CD4-positive, CD25-positive, alpha-beta regulatory T cell (primary cell): Measurements from ENCODE around the gene SH3BGRL. TPM values are rescaled to one million over a fixed set of nuclear protein-coding genes. Genes with fewer than 3 reads are reported as not detected.
"Not testable (repeated sequence)": the region's sequence is repeated elsewhere in the genome, so short reads cannot be mapped to it uniquely, and the experiment has no call there.

Experiments used
- ATAC-seq, 2 donors: fragments of 150-1000 bp; cut with Tn5 transposase; one replicate each; pipeline ENCODE4 v1.10.0; 2021; ENCODE audit warnings: low read depth in 2 of 2, moderate number of reproducible peaks in 2 of 2, moderate library complexity in 1 of 2
- DNase-seq, 3 donors: peaks; one replicate each; pipeline versions ENCODE4 v3.0.0 to v3.0.0-alpha.2; 2012 to 2022; ENCODE audit warnings: mixed read lengths in 1 of 3
- H3K27ac ChIP-seq: one replicate; pipeline ENCODE4 v1.7.0; 2013; ENCODE audit warnings: mild to moderate bottlenecking, low read length; ENCODE audit not compliant: insufficient read depth, poor library complexity, severe bottlenecking
- H3K27me3 ChIP-seq: one replicate; pipeline ENCODE4 v1.7.0; 2013; ENCODE audit warnings: low read length; ENCODE audit not compliant: control insufficient read depth, insufficient read depth
- H3K36me3 ChIP-seq: one replicate; pipeline ENCODE4 v1.7.0; 2013; ENCODE audit warnings: mild to moderate bottlenecking, low read length, moderate library complexity; ENCODE audit not compliant: control insufficient read depth, insufficient read depth
- H3K4me1 ChIP-seq: 2 replicates; pipeline ENCODE4 v1.7.0; 2013; ENCODE audit warnings: mild to moderate bottlenecking, low read length; ENCODE audit not compliant: insufficient read depth, control insufficient read depth, poor library complexity, severe bottlenecking
- H3K4me3 ChIP-seq: one replicate; pipeline ENCODE4 v1.7.0; 2013; ENCODE audit warnings: low read depth, mild to moderate bottlenecking, low read length, moderate library complexity
- H3K9me3 ChIP-seq, 2 experiments: 1 replicate in 1 of 2; 2 replicates in 1 of 2; pipeline ENCODE4 v1.7.0; 2013; ENCODE audit warnings: low read length in 2 of 2, mild to moderate bottlenecking in 1 of 2, moderate library complexity in 1 of 2; ENCODE audit not compliant: control insufficient read depth in 2 of 2
- H3K27ac Mint-ChIP-seq, 3 donors: one replicate each; pipeline ENCODE4 v1.8.0; 2020 to 2022; ENCODE audit warnings: mild to moderate bottlenecking in 3 of 3, mixed read lengths in 3 of 3, moderate library complexity in 2 of 3
- H3K27me3 Mint-ChIP-seq: one replicate; pipeline ENCODE4 v1.8.0; 2022; ENCODE audit warnings: mild to moderate bottlenecking, mixed read lengths
- H3K36me3 Mint-ChIP-seq: one replicate; pipeline ENCODE4 v1.8.0; 2020; ENCODE audit warnings: mixed read lengths
- H3K4me1 Mint-ChIP-seq, 4 donors: one replicate each; pipeline ENCODE4 v1.8.0; 2020 to 2022; ENCODE audit warnings: mixed read lengths in 4 of 4, mild to moderate bottlenecking in 1 of 4
- H3K4me3 Mint-ChIP-seq, 4 donors: one replicate each; pipeline ENCODE4 v1.8.0; 2020 to 2022; ENCODE audit warnings: mild to moderate bottlenecking in 4 of 4, mixed read lengths in 4 of 4, moderate library complexity in 3 of 4
- H3K9me3 Mint-ChIP-seq, 7 donors: one replicate each; pipeline ENCODE4 v1.8.0; 2020 to 2022; ENCODE audit warnings: mixed read lengths in 7 of 7, mild to moderate bottlenecking in 3 of 7, moderate library complexity in 2 of 7
- polyA plus RNA-seq, 4 donors: library from polyadenylated mRNA; unstranded; fragments of 300-500 nt; fragmentation: Illumina TruSeq; gene quantifications; one replicate each; pipeline ENCODE4 v1.2.3, GENCODE V29; 2021
- total RNA-seq: library from RNA; stranded (reverse); gene quantifications from one replicate; pipeline ENCODE4 v1.2.3, GENCODE V29; 2022

SH3BGRL gene
- total and polyA plus RNA-seq, 5 donors from 2014 or later: 105 to 231 (median 201) TPM

GRCh38 chrX:81336455-81337152 is 134.7 kb downstream of the SH3BGRL start:
- Mint-ChIP-seq H3K4me1 (peaks cover 0 to 14% (median 0%) of the 10 kb centered on the region in 4 donors), H3K9me3 (peaks cover 0 to 9% (median 0%) of the 10 kb centered on the region in 7 donors), H3K27ac (no peak overlapping the region), H3K36me3 (peaks cover 25% of the 10 kb centered on the region), H3K4me3 (no peak overlapping the region), H3K27me3 (no peaks in the 10 kb centered on the region)
- Histone ChIP-seq H3K36me3 (peaks cover 2% of the 10 kb centered on the region), H3K27ac (no peak overlapping the region), H3K4me1 (no peaks in the 10 kb centered on the region), H3K4me3 (no peak overlapping the region), H3K9me3 (peaks cover 0 to 3% of the 10 kb centered on the region in 2 experiments), H3K27me3 (no peaks in the 10 kb centered on the region)
- ATAC-seq (no peak), DNase-seq (no peak)

- peaks cover 2% of the 10 kb centered on the region for H3K36me3 ChIP-seq
- no peak overlapping the region for H3K4me3 ChIP-seq
- ATAC-seq (no peak), DNase-seq (no peak)
- H3K27ac Mint-ChIP-seq: no peak overlapping the region
- H3K27ac ChIP-seq: no peak overlapping the region
- no peaks in the 10 kb centered on the region for H3K27me3 ChIP-seq
- H3K4me1 Mint-ChIP-seq: peaks cover 0 to 14% (median 0%) of the 10 kb centered on the region in 4 donors
- H3K4me1 ChIP-seq: no peaks in the 10 kb centered on the region
- no peak overlapping the region for H3K4me3 Mint-ChIP-seq
- H3K27me3 Mint-ChIP-seq: no peaks in the 10 kb centered on the region
- H3K36me3 Mint-ChIP-seq: peaks cover 22% of the 10 kb centered on the region
- peaks cover 0 to 9% (median 0%) of the 10 kb centered on the region in 7 donors for H3K9me3 Mint-ChIP-seq
- H3K9me3 ChIP-seq: peaks cover 0 to 3% of the 10 kb centered on the region in 2 experiments
Measured at GRCh38 chrX:81337805-81338204, 135.9 kb downstream of the SH3BGRL start.

GRCh38 chrX:81338924-81339323 is 137.0 kb downstream of the SH3BGRL start:
- H3K9me3 ChIP-seq: peaks cover 0 to 3% of the 10 kb centered on the region in 2 experiments
- peaks cover 2% of the 10 kb centered on the region for H3K36me3 ChIP-seq
- no peaks in the 10 kb centered on the region for H3K4me1 ChIP-seq
- ATAC-seq: no peak
- no peak for DNase-seq
- no peaks in the 10 kb centered on the region for H3K27me3 Mint-ChIP-seq
- peaks cover 27% of the 10 kb centered on the region for H3K36me3 Mint-ChIP-seq
- H3K27ac ChIP-seq: no peak overlapping the region
- peaks cover 0 to 5% (median 0%) of the 10 kb centered on the region in 4 donors for H3K4me1 Mint-ChIP-seq
- H3K4me3 Mint-ChIP-seq: no peak overlapping the region
- H3K27me3 ChIP-seq: no peaks in the 10 kb centered on the region
- H3K27ac Mint-ChIP-seq: no peak overlapping the region
- no peak overlapping the region for H3K4me3 ChIP-seq
- peaks cover 0 to 9% (median 0%) of the 10 kb centered on the region in 7 donors for H3K9me3 Mint-ChIP-seq

- not testable (repeated sequence) for H3K27ac Mint-ChIP-seq, ATAC-seq
Measured at GRCh38 chrX:81345296-81345695, 143.4 kb downstream of the SH3BGRL start.

More at GRCh38 chrX:81345296-81345695, 143.4 kb downstream of the SH3BGRL start:
- not testable (repeated sequence) for H3K9me3 Mint-ChIP-seq, H3K36me3 ChIP-seq, H3K9me3 ChIP-seq, H3K4me1 Mint-ChIP-seq, H3K4me3 Mint-ChIP-seq, H3K27me3 ChIP-seq, H3K27ac ChIP-seq, H3K27me3 Mint-ChIP-seq, H3K4me1 ChIP-seq, DNase-seq, H3K4me3 ChIP-seq, H3K36me3 Mint-ChIP-seq

Other genes starting within 250 kb of the SH3BGRL start
- 0.84 TPM for gene HMGN5, start 189 bp upstream of the SH3BGRL start, total RNA-seq
- gene HMGN5, start 189 bp upstream of the SH3BGRL start, polyA plus RNA-seq: 1 to 10 TPM; 1.5 to 2.6 (median 1.9) TPM